B cell (primary cell): ENCODE results near the gene ABLIM1. TPM values are rescaled to one million over a fixed set of nuclear protein-coding genes. Genes with fewer than 3 reads are reported as not detected.

Experiments used
- ATAC-seq: fragments of 200-7000 bp; cut with Tn5 transposase; one replicate; pipeline ENCODE4 v1.10.0; 2021; ENCODE audit warnings: low read depth, mild to moderate bottlenecking, moderate number of reproducible peaks, moderate library complexity
- CTCF ChIA-PET: fragments of 350-600 bp; sonication (Branson Sonifier 250); formaldehyde crosslinking; loops from one replicate; lab custom pipeline; 2021; ENCODE audit warnings: antibody characterized with exemption, inconsistent platforms; lab: Charles Lee
- POLR2A ChIA-PET: fragments of 350-600 bp; sonication (Branson Sonifier 250); formaldehyde crosslinking; loops from one replicate; lab custom pipeline; 2021; ENCODE audit warnings: antibody characterized with exemption; lab: Charles Lee
- DNase-seq: peaks from one replicate; pipeline ENCODE4 v3.0.0; 2013
- H2AFZ ChIP-seq: 2 replicates; pipeline ENCODE4 v1.6.1; 2012; ENCODE audit warnings: mild to moderate bottlenecking, low read depth, low read length; ENCODE audit not compliant: insufficient read depth, poor library complexity, severe bottlenecking
- H3K27ac ChIP-seq, 2 donors: 1 replicate in 1 of 2; 2 replicates in 1 of 2; pipeline ENCODE4 v1.5.1; 2012 to 2013; ENCODE audit warnings: low read length in 2 of 2, mild to moderate bottlenecking in 2 of 2, moderate library complexity in 1 of 2
- H3K27me3 ChIP-seq, 4 experiments: fragments of 200-600 bp in 1 of 4; sonication (generic) in 1 of 4; replicated peaks in 1 of 4; 1 replicate in 2 of 4; 2 replicates in 2 of 4; pipeline versions ENCODE4 v1.6.1 to v1.7.0; 2013 to 2016; ENCODE audit warnings: low read length in 3 of 4, mild to moderate bottlenecking in 2 of 4, mixed read lengths in 1 of 4, moderate library complexity in 1 of 4; ENCODE audit not compliant: insufficient read depth in 4 of 4, control insufficient read depth in 3 of 4; ENCODE audit errors: control extremely low read depth in 1 of 4
- H3K36me3 ChIP-seq, 2 experiments: replicated peaks in 1 of 2; 1 replicate in 1 of 2; 2 replicates in 1 of 2; pipeline versions ENCODE4 v1.6.1 to v1.7.1; 2013; ENCODE audit warnings: low read length in 1 of 2; ENCODE audit not compliant: insufficient read depth in 2 of 2, control insufficient read depth in 1 of 2; ENCODE audit errors: control extremely low read depth in 1 of 2, extremely low read depth in 1 of 2
- H3K4me1 ChIP-seq, 2 donors: fragments of 200-600 bp in 1 of 2; sonication (generic) in 1 of 2; 1 replicate in 1 of 2; 2 replicates in 1 of 2; pipeline versions ENCODE4 v1.5.1 to v1.6.1; 2013 to 2017; ENCODE audit warnings: low read length in 2 of 2; ENCODE audit not compliant: control insufficient read depth in 2 of 2, insufficient read depth in 2 of 2
- H3K4me2 ChIP-seq: replicated peaks from 2 replicates; pipeline ENCODE3; 2012; ENCODE audit warnings: mild to moderate bottlenecking, low read depth, low read length; ENCODE audit not compliant: poor library complexity, severe bottlenecking
- H3K4me3 ChIP-seq, 5 experiments: fragments of 200-600 bp in 1 of 5; sonication (generic) in 1 of 5; 1 replicate in 3 of 5; 2 replicates in 2 of 5; pipeline versions ENCODE4 v1.5.1 to v1.7.0; 2011 to 2016; ENCODE audit warnings: low read length in 4 of 5, mild to moderate bottlenecking in 4 of 5, low read depth in 2 of 5, control low read depth in 1 of 5, moderate library complexity in 1 of 5; ENCODE audit not compliant: insufficient read depth in 1 of 5; ENCODE audit errors: control extremely low read depth in 1 of 5, extremely low read depth in 1 of 5
- H3K79me2 ChIP-seq: fragments of 200-600 bp; sonication (generic); one replicate; pipeline ENCODE4 v1.6.0; 2016; ENCODE audit warnings: low read length; ENCODE audit not compliant: control insufficient read depth, insufficient read depth
- H3K9ac ChIP-seq: fragments of 200-600 bp; sonication (generic); 2 replicates; pipeline ENCODE4 v1.6.1; 2017; ENCODE audit warnings: mild to moderate bottlenecking, low read length, moderate library complexity
- H3K9me3 ChIP-seq, 3 donors: one replicate each; pipeline versions ENCODE4 v1.6.1 to v1.7.1; 2013; ENCODE audit warnings: low read length in 2 of 3; ENCODE audit not compliant: control insufficient read depth in 2 of 3, insufficient read depth in 1 of 3; ENCODE audit errors: control extremely low read depth in 1 of 3
- H4K20me1 ChIP-seq: 2 replicates; pipeline ENCODE4 v1.6.0; 2012; ENCODE audit warnings: mild to moderate bottlenecking, low read length; ENCODE audit not compliant: insufficient read depth, control insufficient read depth, poor library complexity, severe bottlenecking
- H3K27ac Mint-ChIP-seq: one replicate; pipeline ENCODE4 v1.8.0; 2021; ENCODE audit warnings: mixed read lengths
- H3K27me3 Mint-ChIP-seq: one replicate; pipeline ENCODE4 v1.8.0; 2021; ENCODE audit warnings: mixed read lengths
- H3K4me1 Mint-ChIP-seq: one replicate; pipeline ENCODE4 v1.8.0; 2021; ENCODE audit warnings: mixed read lengths
- H3K4me3 Mint-ChIP-seq: one replicate; pipeline ENCODE4 v1.8.0; 2021; ENCODE audit warnings: mixed read lengths
- H3K9me3 Mint-ChIP-seq: one replicate; pipeline ENCODE4 v1.8.0; 2022; ENCODE audit warnings: mixed read lengths; ENCODE audit not compliant: insufficient read depth
- CTCF ChIP-seq: fragments of 200-600 bp; IDR thresholded peaks from one replicate; pipeline ENCODE4 v1.8.0; 2022; ENCODE audit warnings: antibody characterized with exemption, mild to moderate bottlenecking
- EZH2 ChIP-seq: IDR thresholded peaks from 2 replicates; pipeline ENCODE4 v1.6.1; 2012; ENCODE audit warnings: borderline replicate concordance, low read depth, mild to moderate bottlenecking, moderate library complexity, low read length; ENCODE audit not compliant: insufficient read depth, poor library complexity, severe bottlenecking
- whole genome bisulfite sequencing: methylation state at CpG from one replicate; pipeline ENCODE4 v1.1.5; 2013; ENCODE audit warnings: missing lambda C conversion rate; ENCODE audit not compliant: insufficient coverage; 5-methylcytosine and 5-hydroxymethylcytosine counted together
- intact Hi-C: fragments of 100-400 bp; cut with micrococcal nuclease; formaldehyde crosslinking; loops from one replicate; pipeline ENCODE4 v1.10.0; 2022
- polyA plus RNA-seq: library from polyadenylated mRNA; depleted of rRNA; stranded (reverse); fragments of >200 nt; gene quantifications from 2 replicates; pipeline ENCODE4 v1.2.3, GENCODE V29; 2012
- total RNA-seq, 2 donors: library from RNA; stranded (reverse); fragments of 120-200 nt in 1 of 2; gene quantifications; 1 replicate in 1 of 2; 2 replicates in 1 of 2; pipeline versions ENCODE4 v1.2.3 to v1.2.4, GENCODE V29; 2013 to 2022

ABLIM1 gene
- total and polyA plus RNA-seq, 2 donors (not counting 1 experiment from before 2014, with no cell fraction given), result 55.6 to 148 TPM

- H3K27me3 ChIP-seq, result no peaks in the 10 kb centered on the region
- H3K4me3 ChIP-seq, result no peak overlapping the region
- peak overlapping the region in 1 of 2 donors; percentile 30 for H3K27ac ChIP-seq
- no peaks in the 10 kb centered on the region for H3K79me2 ChIP-seq
- ChIA-PET CTCF (interaction anchor here (1.7 kb wide), 2 partner anchors 9 to 11 kb away, joined by 4 to 6 read pairs; no protein-coding TSS in a partner anchor), POLR2A (no interaction called here)
- no peak overlapping the region for H3K9ac ChIP-seq
- Mint-ChIP-seq H3K4me1 (peaks cover 37% of the 10 kb centered on the region), H3K4me3 (no peak overlapping the region), H3K27me3 (no peaks in the 10 kb centered on the region), H3K9me3 (no peaks in the 10 kb centered on the region), H3K27ac (peak overlapping the region; percentile 53)
- H3K36me3 ChIP-seq, result no peaks in the 10 kb centered on the region
- H4K20me1 ChIP-seq, result no peaks in the 10 kb centered on the region
- no peak overlapping the region for H2AFZ ChIP-seq
- peaks cover 0 to 7% (median 1%) of the 10 kb centered on the region in 3 donors for H3K9me3 ChIP-seq
- intact Hi-C loops, result no loop called here
- WGBS, result no CpG with 5 or more reads among the region's 1 CpG
- no peak for ATAC-seq
- peaks cover 19 to 40% of the 10 kb centered on the region in 2 donors for H3K4me1 ChIP-seq
- H3K4me2 ChIP-seq, result no peak overlapping the region
- DNase-seq, result no peak
- TF ChIP-seq EZH2 (no peak), CTCF (no peak)
These were observed 120.3 kb downstream of the ABLIM1 start for GRCh38 chr10:114537736-114538135.

- H3K36me3 ChIP-seq, result no peaks in the 10 kb centered on the region
- H3K9me3 ChIP-seq, result peaks cover 0 to 7% (median 1%) of the 10 kb centered on the region in 3 donors
- H3K4me3 Mint-ChIP-seq, result no peak overlapping the region
- peaks cover 21% of the 10 kb centered on the region for H3K4me1 Mint-ChIP-seq
- no peak overlapping the region for H3K27ac Mint-ChIP-seq
- CTCF ChIA-PET, result interaction anchor here (0.9 to 16.9 kb wide), 2 partner anchors 11 to 13 kb away, joined by 3 to 212 read pairs; no protein-coding TSS in a partner anchor
- no peak overlapping the region for H3K4me2 ChIP-seq
- H3K4me1 ChIP-seq, result peaks cover 16 to 19% of the 10 kb centered on the region in 2 donors
- no peaks in the 10 kb centered on the region for H3K9me3 Mint-ChIP-seq
- H3K4me3 ChIP-seq, result no peak overlapping the region
- intact Hi-C loops, result no loop called here
- no peaks in the 10 kb centered on the region for H3K27me3 ChIP-seq
- H4K20me1 ChIP-seq, result no peaks in the 10 kb centered on the region
- no peak for TF ChIP-seq EZH2
- TF ChIP-seq CTCF, result no peak
- H3K27me3 Mint-ChIP-seq, result no peaks in the 10 kb centered on the region
- no peak overlapping the region for H2AFZ ChIP-seq
- H3K9ac ChIP-seq, result no peak overlapping the region
- H3K79me2 ChIP-seq, result no peaks in the 10 kb centered on the region
- DNase-seq (no peak), ATAC-seq (no peak)
- POLR2A ChIA-PET, result no interaction called here
- WGBS, result 95% methylated on average over 4 of the region's 6 CpGs
- no peak overlapping the region for H3K27ac ChIP-seq
These were observed 123.5 kb downstream of the ABLIM1 start for GRCh38 chr10:114534571-114534981.
